HepG2 (cell line): Measurements from ENCODE around the gene ATRN. TPM values are rescaled to one million over a fixed set of nuclear protein-coding genes. Genes with fewer than 3 reads are reported as not detected.
A peak's percentile ranks its signal among the peaks of the same experiment; 100 is the strongest.

Experiments used
- HINFP ChIP-seq: sonication (generic); formaldehyde crosslinking; IDR thresholded peaks from 2 replicates; pipeline ENCODE4 v1.4.0; 2020; ENCODE audit warnings: low read depth, mild to moderate bottlenecking, missing genetic modification reagents
- NFE2L1 ChIP-seq: sonication (generic); formaldehyde crosslinking; IDR thresholded peaks from 2 replicates; pipeline ENCODE4 v1.4.0; 2020; ENCODE audit warnings: missing genetic modification reagents, mild to moderate bottlenecking, borderline replicate concordance
- TFE3 ChIP-seq: IDR thresholded peaks from 2 replicates; pipeline ENCODE4 v1.6.1; 2016
- YY1 ChIP-seq: IDR thresholded peaks from 2 replicates; pipeline ENCODE4 v1.6.1; 2011; ENCODE audit warnings: low read length, low read depth, moderate library complexity, mild to moderate bottlenecking; ENCODE audit not compliant: insufficient read depth, insufficient replicate concordance
- ZBTB3 ChIP-seq: sonication (generic); formaldehyde crosslinking; IDR thresholded peaks from 2 replicates; pipeline ENCODE4 v1.4.0; 2020; ENCODE audit warnings: low read depth, mild to moderate bottlenecking, moderate library complexity, missing genetic modification reagents, borderline replicate concordance
- ZBTB39 ChIP-seq: sonication (generic); formaldehyde crosslinking; IDR thresholded peaks from 2 replicates; pipeline ENCODE4 v1.5.0; 2020; ENCODE audit warnings: missing genetic modification reagents
- ZBTB4 ChIP-seq: sonication (generic); formaldehyde crosslinking; IDR thresholded peaks from 2 replicates; pipeline ENCODE4 v1.4.0; 2020; ENCODE audit warnings: missing genetic modification reagents, mild to moderate bottlenecking, borderline replicate concordance
- ZBTB7A ChIP-seq: sonication (generic); formaldehyde crosslinking; IDR thresholded peaks from 2 replicates; pipeline ENCODE4 v1.8.0; 2022; ENCODE audit warnings: mild to moderate bottlenecking, missing genetic modification reagents
- ZHX1 ChIP-seq: sonication (generic); formaldehyde crosslinking; IDR thresholded peaks from 2 replicates; pipeline ENCODE4 v1.8.1; 2022; ENCODE audit warnings: low read depth, mild to moderate bottlenecking, missing genetic modification reagents
- ZNF143 ChIP-seq: sonication (generic); formaldehyde crosslinking; IDR thresholded peaks from 2 replicates; pipeline ENCODE4 v1.4.0; 2020; ENCODE audit warnings: missing genetic modification reagents
- ZNF280B ChIP-seq: sonication (generic); formaldehyde crosslinking; IDR thresholded peaks from 2 replicates; pipeline ENCODE4 v1.5.0; 2020; ENCODE audit warnings: missing genetic modification reagents, mild to moderate bottlenecking, borderline replicate concordance
- ZNF441 ChIP-seq: sonication (generic); formaldehyde crosslinking; IDR thresholded peaks from 2 replicates; pipeline ENCODE4 v1.7.0; 2021; ENCODE audit warnings: missing genetic modification reagents, borderline replicate concordance
- ZNF564 ChIP-seq: sonication (generic); formaldehyde crosslinking; IDR thresholded peaks from 2 replicates; pipeline ENCODE4 v1.8.1; 2023; ENCODE audit warnings: mild to moderate bottlenecking, missing genetic modification reagents
- ZNF891 ChIP-seq: sonication (generic); formaldehyde crosslinking; IDR thresholded peaks from 2 replicates; pipeline ENCODE4 v1.5.0; 2020; ENCODE audit warnings: mild to moderate bottlenecking, missing genetic modification reagents
- polyA plus RNA-seq, 8 experiments: library from polyadenylated mRNA; depleted of rRNA in 3 of 8; stranded (reverse) in 7 of 8; unstranded in 1 of 8; fragments of >200 nt; fragmentation: Illumina TruSeq in 4 of 8; extraction: Trizol in 4 of 8; gene quantifications; 2 replicates each; pipeline versions ENCODE4 v1.2.1 to v1.2.3, GENCODE V29; 2011 to 2016; ENCODE audit warnings: low read depth in 4 of 8, missing spikeins in 1 of 8, mixed read lengths in 1 of 8; ENCODE audit not compliant: insufficient read depth in 1 of 8
- total RNA-seq, 5 experiments: library from RNA; depleted of rRNA; stranded (reverse); fragments of >200 nt; fragmentation: Illumina TruSeq; extraction: Trizol; gene quantifications; 2 replicates each; pipeline ENCODE4 v1.2.3, GENCODE V29; 2016; ENCODE audit warnings: low read depth in 1 of 5

Gene ATRN
- total and polyA plus RNA-seq, 2 of the 13 experiments (the other 11 are each of a cell fraction or from before 2014, with no cell fraction given): 44.2 to 81.1 TPM

GRCh38 chr20:3659492-3660261 is 188.9 kb downstream of the ATRN start (continued):
- TF ChIP-seq ZHX1 (0 out of 2 replicates have a peak, but pooled peaks have one; percentile 64), HINFP (no peak), ZBTB3 (CRISPR knock-in tag) (no peak), YY1 (no peak), TFE3 (CRISPR knock-in tag) (no peak), ZNF564 (CRISPR knock-in tag) (no peak), ZBTB39 (CRISPR knock-in tag) (0 out of 2 replicates have a peak, but pooled peaks have one; percentile 7), ZNF143 (no peak), ZBTB7A (CRISPR knock-in tag) (peak; percentile 15), ZBTB4 (CRISPR knock-in tag) (no peak), NFE2L1 (CRISPR knock-in tag) (no peak), ZNF280B (CRISPR knock-in tag) (0 out of 2 replicates have a peak, but pooled peaks have one; percentile 55), ZNF441 (CRISPR knock-in tag) (peak; percentile 17; the same call in 1 of the 2 replicates), ZNF891 (CRISPR knock-in tag) (no peak)
